OCI-LY7 (cell line): ENCODE data around the gene FAM135A. TPM values are rescaled to one million over a fixed set of nuclear protein-coding genes. Genes with fewer than 3 reads are reported as not detected.

Source experiments
- BruUV-seq: library from RNA; stranded (reverse); fragments of 400-500 nt; replicated peaks from 2 replicates; lab custom pipeline; 2021; lab: Mats Ljungman, UMichigan
- CTCF ChIA-PET: fragments of 300-600 bp; sonication (Branson Sonifier 250); formaldehyde crosslinking; loops from one replicate; lab custom pipeline; 2022; ENCODE audit warnings: antibody characterized with exemption; ENCODE audit not compliant: unreplicated experiment; lab: Charles Lee
- POLR2A ChIA-PET: fragments of 300-600 bp; sonication (Branson Sonifier 250); formaldehyde crosslinking; loops from one replicate; lab custom pipeline; 2022; ENCODE audit warnings: antibody characterized with exemption; lab: Charles Lee
- DNase-seq: peaks from one replicate; pipeline ENCODE4 v3.0.0-alpha.2; 2015; ENCODE audit warnings: low spot score
- H2AFZ ChIP-seq: fragments of 200-600 bp; sonication (generic), shearing (Covaris generic); 2 replicates; pipeline ENCODE4 v1.6.1; 2014; ENCODE audit warnings: mild to moderate bottlenecking, antibody characterized with exemption, low read length, moderate library complexity
- H3K27ac ChIP-seq: fragments of 200-600 bp; sonication (generic); 2 replicates; pipeline ENCODE4 v1.5.1; 2014; ENCODE audit warnings: mixed run types, low read depth, mild to moderate bottlenecking, moderate library complexity, low read length, inconsistent platforms; ENCODE audit not compliant: poor library complexity, severe bottlenecking
- H3K36me3 ChIP-seq: fragments of 200-600 bp; sonication (generic); 2 replicates; pipeline ENCODE4 v1.6.1; 2014; ENCODE audit warnings: mild to moderate bottlenecking, antibody characterized with exemption, low read length, moderate library complexity, mixed read lengths; ENCODE audit not compliant: insufficient read depth
- H3K4me1 ChIP-seq: fragments of 200-600 bp; sonication (generic); 2 replicates; pipeline ENCODE4 v1.5.1; 2014; ENCODE audit warnings: mild to moderate bottlenecking, low read length; ENCODE audit not compliant: insufficient read depth, poor library complexity, severe bottlenecking
- H3K4me2 ChIP-seq: fragments of 200-600 bp; sonication (generic); 2 replicates; pipeline ENCODE4 v1.6.1; 2014; ENCODE audit warnings: mild to moderate bottlenecking, low read length
- H3K4me3 ChIP-seq: fragments of 200-600 bp; sonication (generic); 2 replicates; pipeline ENCODE4 v1.5.1; 2014; ENCODE audit warnings: mild to moderate bottlenecking, low read depth, low read length; ENCODE audit not compliant: poor library complexity, severe bottlenecking
- H3K79me2 ChIP-seq: fragments of 200-600 bp; sonication (generic); 2 replicates; pipeline ENCODE4 v1.6.1; 2016; ENCODE audit warnings: low read depth, mild to moderate bottlenecking, low read length, moderate library complexity, mixed read lengths; ENCODE audit not compliant: insufficient read depth
- H3K9me2 ChIP-seq: fragments of 200-600 bp; sonication (generic); 2 replicates; pipeline ENCODE4 v1.6.1; 2016; ENCODE audit warnings: mild to moderate bottlenecking, low read length, mixed read lengths; ENCODE audit not compliant: insufficient read depth
- H3K9me3 ChIP-seq: fragments of 200-600 bp; sonication (generic); 2 replicates; pipeline ENCODE4 v1.6.1; 2014; ENCODE audit warnings: mild to moderate bottlenecking, mixed run types, low read length, mixed read lengths
- H4K20me1 ChIP-seq: fragments of 200-600 bp; sonication (generic); 2 replicates; pipeline ENCODE4 v1.6.1; 2014; ENCODE audit warnings: mild to moderate bottlenecking, antibody characterized with exemption, low read length, moderate library complexity, mixed read lengths; ENCODE audit not compliant: insufficient read depth
- EZH2phosphoT487 ChIP-seq: fragments of 200-600 bp; sonication (generic); IDR thresholded peaks from 2 replicates; pipeline ENCODE4 v1.6.1; 2018; ENCODE audit warnings: low read depth, borderline replicate concordance, mild to moderate bottlenecking, mixed run types, antibody characterized with exemption, low read length, moderate library complexity, mixed read lengths
- intact Hi-C: fragments of 100-400 bp; cut with micrococcal nuclease; formaldehyde crosslinking; loops from one replicate; pipeline ENCODE4 v1.10.0; 2022; ENCODE audit not compliant: unreplicated experiment
- total RNA-seq, 2 experiments: library from RNA; depleted of rRNA in 1 of 2; stranded (reverse); fragments of >200 nt in 1 of 2; shearing (Covaris generic) in 1 of 2; gene quantifications; 2 replicates each; pipeline ENCODE4 v1.2.3, GENCODE V29; 2014 to 2022
- TF ChIP-seq, protein P1 (sequence below): fragments of 200-600 bp; sonication (generic); conservative IDR thresholded peaks from 2 replicates; pipeline ENCODE4 v1.5.1; 2014; ENCODE audit warnings: mild to moderate bottlenecking, antibody characterized with exemption, low read length, moderate library complexity, mixed read lengths

Gene FAM135A
- total RNA-seq, 2 experiments from 2014 or later, result 35.5 to 66.2 TPM

DNA sequence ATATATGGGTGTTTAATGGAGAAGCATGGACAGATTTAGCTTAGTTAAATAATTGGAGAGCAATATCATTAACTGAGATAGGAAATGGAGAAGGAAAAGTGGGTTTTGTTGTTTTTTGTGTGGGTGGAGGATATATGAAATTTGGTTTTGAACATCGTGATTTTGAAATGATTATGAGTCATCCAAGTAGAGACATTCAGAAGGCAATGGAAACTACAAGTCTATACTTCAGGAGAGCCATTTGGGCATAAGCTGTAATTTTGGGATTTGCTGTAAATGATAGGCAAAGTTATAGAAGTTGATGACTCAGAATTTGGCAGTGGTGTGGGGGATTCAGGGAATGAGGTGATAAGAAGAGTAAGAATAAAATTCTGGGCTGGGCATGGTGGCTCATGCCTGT is 27.4 kb upstream of the FAM135A start:
- no peak for DNase-seq
- H3K9me3 ChIP-seq, result no peaks in the 10 kb centered on the region
- H3K9me2 ChIP-seq, result no peaks in the 10 kb centered on the region
- no peak overlapping the region for H2AFZ ChIP-seq
- intact Hi-C loops, result no loop called here
- ChIA-PET POLR2A (interaction anchor here (0.6 kb wide), 1 partner anchor 567 kb away, joined by 3 read pairs; no protein-coding TSS in a partner anchor), CTCF (no interaction called here)
- H3K4me3 ChIP-seq, result no peak overlapping the region
- no TSS peak for BruUV-seq
- H3K4me2 ChIP-seq, result no peak overlapping the region
- no peak for TF ChIP-seq EZH2phosphoT487
- TF ChIP-seq, protein P1, sequence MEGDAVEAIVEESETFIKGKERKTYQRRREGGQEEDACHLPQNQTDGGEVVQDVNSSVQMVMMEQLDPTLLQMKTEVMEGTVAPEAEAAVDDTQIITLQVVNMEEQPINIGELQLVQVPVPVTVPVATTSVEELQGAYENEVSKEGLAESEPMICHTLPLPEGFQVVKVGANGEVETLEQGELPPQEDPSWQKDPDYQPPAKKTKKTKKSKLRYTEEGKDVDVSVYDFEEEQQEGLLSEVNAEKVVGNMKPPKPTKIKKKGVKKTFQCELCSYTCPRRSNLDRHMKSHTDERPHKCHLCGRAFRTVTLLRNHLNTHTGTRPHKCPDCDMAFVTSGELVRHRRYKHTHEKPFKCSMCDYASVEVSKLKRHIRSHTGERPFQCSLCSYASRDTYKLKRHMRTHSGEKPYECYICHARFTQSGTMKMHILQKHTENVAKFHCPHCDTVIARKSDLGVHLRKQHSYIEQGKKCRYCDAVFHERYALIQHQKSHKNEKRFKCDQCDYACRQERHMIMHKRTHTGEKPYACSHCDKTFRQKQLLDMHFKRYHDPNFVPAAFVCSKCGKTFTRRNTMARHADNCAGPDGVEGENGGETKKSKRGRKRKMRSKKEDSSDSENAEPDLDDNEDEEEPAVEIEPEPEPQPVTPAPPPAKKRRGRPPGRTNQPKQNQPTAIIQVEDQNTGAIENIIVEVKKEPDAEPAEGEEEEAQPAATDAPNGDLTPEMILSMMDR, result no peak
- H3K4me1 ChIP-seq, result no peaks in the 10 kb centered on the region
- no peak overlapping the region for H3K27ac ChIP-seq
- H3K36me3 ChIP-seq, result no peaks in the 10 kb centered on the region
- H4K20me1 ChIP-seq, result no peaks in the 10 kb centered on the region
- no peaks in the 10 kb centered on the region for H3K79me2 ChIP-seq

DNA sequence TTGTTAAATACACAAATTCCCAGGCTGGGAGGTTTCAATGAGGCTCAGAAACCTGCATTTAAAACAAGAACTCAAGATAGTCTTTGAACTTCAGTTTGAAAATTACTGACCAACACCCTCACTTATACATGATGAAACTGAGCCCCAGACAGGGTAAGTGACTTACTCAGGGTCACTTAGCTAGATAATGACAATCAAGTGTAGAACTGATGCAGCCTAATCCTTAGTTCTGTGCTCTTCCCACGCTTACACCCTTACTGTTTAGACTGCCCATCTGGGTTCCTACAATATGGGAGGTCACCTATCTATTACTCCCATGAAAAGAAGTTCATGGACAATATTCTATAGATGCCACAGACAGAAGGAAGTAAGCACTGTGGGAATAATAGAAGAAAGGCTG is 24.5 kb upstream of the FAM135A start:
- ChIA-PET CTCF (no interaction called here), POLR2A (interaction anchor here (0.7 to 1.6 kb wide), 6 partner anchors 13 to 217 kb away, joined by 3 to 6 read pairs (median 3); no protein-coding TSS in a partner anchor)
- H3K4me2 ChIP-seq, result no peak overlapping the region
- H3K9me2 ChIP-seq, result no peaks in the 10 kb centered on the region
- no peaks in the 10 kb centered on the region for H3K36me3 ChIP-seq
- intact Hi-C loops, result no loop called here
- DNase-seq, result no peak
- H4K20me1 ChIP-seq, result no peaks in the 10 kb centered on the region
- no TSS peak for BruUV-seq
- no peaks in the 10 kb centered on the region for H3K79me2 ChIP-seq
- H3K27ac ChIP-seq, result no peak overlapping the region
- H2AFZ ChIP-seq, result no peak overlapping the region
- H3K4me3 ChIP-seq, result no peak overlapping the region
- no peaks in the 10 kb centered on the region for H3K4me1 ChIP-seq
- TF ChIP-seq, protein P1, result no peak
- no peak for TF ChIP-seq EZH2phosphoT487
- H3K9me3 ChIP-seq, result no peaks in the 10 kb centered on the region

DNA sequence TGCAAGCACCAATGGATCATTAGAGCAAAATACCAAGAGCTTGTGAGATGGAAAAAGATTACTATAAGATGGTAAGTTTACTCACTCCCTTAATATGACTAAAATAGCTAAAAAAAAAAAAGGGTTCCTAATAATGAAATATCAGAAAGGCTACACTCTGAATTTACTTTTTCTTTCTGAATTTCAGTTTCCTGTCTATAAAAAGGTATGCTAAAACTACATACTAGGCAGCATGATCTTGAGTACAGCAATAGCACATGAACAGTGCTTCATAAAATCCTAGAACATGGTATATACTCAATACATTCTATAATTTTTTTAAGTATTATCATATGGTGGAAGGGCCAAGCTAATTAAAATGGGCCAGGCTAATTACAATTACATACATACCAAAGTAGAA is 24.0 kb upstream of the FAM135A start:
- Histone ChIP-seq H3K36me3 (no peaks in the 10 kb centered on the region), H3K79me2 (no peaks in the 10 kb centered on the region), H2AFZ (no peak overlapping the region), H3K27ac (no peak overlapping the region), H3K9me2 (no peaks in the 10 kb centered on the region), H3K4me2 (no peak overlapping the region), H3K4me3 (no peak overlapping the region), H4K20me1 (no peaks in the 10 kb centered on the region), H3K9me3 (no peaks in the 10 kb centered on the region), H3K4me1 (no peaks in the 10 kb centered on the region)
- intact Hi-C loops, result no loop called here
- no TSS peak for BruUV-seq
- no peak for DNase-seq
- POLR2A ChIA-PET, result interaction anchor here (0.7 to 1.6 kb wide), 4 partner anchors 14 to 216 kb away, joined by 3 to 6 read pairs (median 4); no protein-coding TSS in a partner anchor
- CTCF ChIA-PET, result no interaction called here
- no peak for TF ChIP-seq EZH2phosphoT487
- TF ChIP-seq, protein P1, result no peak
